ENCODE measurements around the gene AEBP2.

- TF ChIP-seq RCOR1 (IDR thresholded peaks at IDR 0.05; ENCODE audit: insufficient replicate concordance, low read length) (no peak), CTCF (conservative IDR thresholded peaks at IDR 0.05; ENCODE audit: low read depth, low read length) (no peak), POLR2A (IDR thresholded peaks at IDR 0.05; ENCODE audit: low read depth, low read length) (no peak), CHD1 (IDR thresholded peaks at IDR 0.05; ENCODE audit: low read depth, low read length) (no peak)
Observed at GRCh38 chr12:19489168-19489567, 49.9 kb downstream of the AEBP2 start.

All from IMR-90 (cell line).